IMR-90 (cell line): Measurements from ENCODE around the gene DNAJC6. TPM values are rescaled to one million over a fixed set of nuclear protein-coding genes. Genes with fewer than 3 reads are reported as not detected.

ENCODE experiments used
- ATAC-seq: fragments of 200-7000 bp; cut with Tn5 transposase; 2 replicates; pipeline ENCODE4 v1.9.1; 2020; ENCODE audit warnings: low read depth, mild to moderate bottlenecking, moderate library complexity
- BruUV-seq: library from RNA; stranded (reverse); fragments of 400-500 nt; replicated peaks from 2 replicates; lab custom pipeline; 2021; lab: Mats Ljungman, UMichigan
- CTCF ChIA-PET: fragments of 300-600 bp; formaldehyde crosslinking; extraction: SDS; loops from one replicate; lab custom pipeline; 2021; ENCODE audit warnings: antibody characterized with exemption; lab: Yijun Ruan, JAX
- POLR2A ChIA-PET: fragments of 300-600 bp; sonication (Branson Sonifier 250); formaldehyde crosslinking; loops from one replicate; lab custom pipeline; 2022; ENCODE audit warnings: antibody characterized with exemption; ENCODE audit not compliant: unreplicated experiment; lab: Charles Lee
- DNase-seq: peaks from one replicate; pipeline ENCODE4 v3.0.0; 2013
- H2AFZ ChIP-seq: replicated peaks from 2 replicates; pipeline ENCODE3; 2013; ENCODE audit warnings: low read length, mild to moderate bottlenecking; ENCODE audit not compliant: poor library complexity
- H2AK5ac ChIP-seq: 2 replicates; pipeline ENCODE4 v1.6.1; 2013; ENCODE audit warnings: low read depth, low read length, inconsistent platforms
- H2AK9ac ChIP-seq: replicated peaks from 2 replicates; pipeline ENCODE3; 2013; ENCODE audit warnings: mild to moderate bottlenecking, low read depth, low read length, moderate library complexity; ENCODE audit not compliant: poor library complexity
- H2BK120ac ChIP-seq: 2 replicates; pipeline ENCODE4 v1.6.1; 2013; ENCODE audit warnings: low read depth, low read length, inconsistent platforms
- H2BK15ac ChIP-seq: 3 replicates; pipeline ENCODE4 v1.6.1; 2013; ENCODE audit warnings: low read depth, low read length, inconsistent platforms
- H2BK20ac ChIP-seq: 2 replicates; pipeline ENCODE4 v1.6.1; 2013; ENCODE audit warnings: low read depth, mild to moderate bottlenecking, inconsistent platforms, low read length, moderate library complexity
- H2BK5ac ChIP-seq: 2 replicates; pipeline ENCODE4 v1.6.1; 2013; ENCODE audit warnings: mild to moderate bottlenecking, low read depth, low read length, inconsistent platforms; ENCODE audit not compliant: poor library complexity, severe bottlenecking
- H3K14ac ChIP-seq: replicated peaks from 2 replicates; pipeline ENCODE4 v1.6.1; 2013; ENCODE audit warnings: low read depth, low read length, inconsistent platforms
- H3K18ac ChIP-seq: 2 replicates; pipeline ENCODE4 v1.6.1; 2013; ENCODE audit warnings: low read depth, low read length, control low read depth
- H3K23ac ChIP-seq: 2 replicates; pipeline ENCODE4 v1.6.1; 2013; ENCODE audit warnings: low read depth, low read length, inconsistent platforms
- H3K27ac ChIP-seq: 2 replicates; pipeline ENCODE4 v1.5.1; 2013; ENCODE audit warnings: mild to moderate bottlenecking, control low read depth, low read length; ENCODE audit not compliant: insufficient read depth
- H3K27me3 ChIP-seq: 2 replicates; pipeline ENCODE4 v1.6.1; 2013; ENCODE audit warnings: low read length; ENCODE audit not compliant: control insufficient read depth, insufficient read depth
- H3K36me3 ChIP-seq: 2 replicates; pipeline ENCODE4 v1.6.1; 2013; ENCODE audit warnings: low read length, mixed read lengths; ENCODE audit not compliant: control insufficient read depth, insufficient read depth
- H3K4ac ChIP-seq: 2 replicates; pipeline ENCODE4 v1.6.1; 2013; ENCODE audit warnings: low read depth, low read length, inconsistent platforms
- H3K4me1 ChIP-seq: 2 replicates; pipeline ENCODE4 v1.6.1; 2013; ENCODE audit warnings: low read length, mixed read lengths; ENCODE audit not compliant: control insufficient read depth, insufficient read depth
- H3K4me2 ChIP-seq: 2 replicates; pipeline ENCODE4 v1.6.1; 2013; ENCODE audit warnings: low read depth, mild to moderate bottlenecking, control low read depth, low read length, moderate library complexity
- H3K4me3 ChIP-seq: 2 replicates; pipeline ENCODE4 v1.5.1; 2013; ENCODE audit warnings: low read depth, mild to moderate bottlenecking, control low read depth, low read length, moderate library complexity; ENCODE audit not compliant: insufficient read depth
- H3K56ac ChIP-seq: 2 replicates; pipeline ENCODE4 v1.6.1; 2013; ENCODE audit warnings: low read length, inconsistent platforms; ENCODE audit not compliant: insufficient read depth; ENCODE audit errors: extremely low read depth
- H3K79me1 ChIP-seq, 2 experiments: 2 replicates each; pipeline ENCODE4 v1.6.1; 2013; ENCODE audit warnings: low read length in 2 of 2, inconsistent platforms in 1 of 2, low read depth in 1 of 2
- H3K9ac ChIP-seq: 2 replicates; pipeline ENCODE4 v1.6.1; 2013; ENCODE audit warnings: low read depth, low read length, control low read depth
- H3K9me1 ChIP-seq: 2 replicates; pipeline ENCODE4 v1.6.1; 2013; ENCODE audit warnings: low read length, inconsistent platforms; ENCODE audit not compliant: insufficient read depth
- H3K9me3 ChIP-seq: 2 replicates; pipeline ENCODE4 v1.6.1; 2013; ENCODE audit warnings: low read length; ENCODE audit not compliant: control insufficient read depth, insufficient read depth
- H4K20me1 ChIP-seq: 2 replicates; pipeline ENCODE4 v1.6.1; 2013; ENCODE audit warnings: low read length, inconsistent platforms; ENCODE audit not compliant: insufficient read depth
- H4K5ac ChIP-seq: 2 replicates; pipeline ENCODE4 v1.6.1; 2013; ENCODE audit warnings: mild to moderate bottlenecking, low read depth, low read length, control low read depth
- H4K8ac ChIP-seq, 2 experiments: 2 replicates each; pipeline ENCODE4 v1.6.1; 2013; ENCODE audit warnings: low read depth in 2 of 2, low read length in 2 of 2, control low read depth in 1 of 2, inconsistent platforms in 1 of 2
- H4K91ac ChIP-seq: 2 replicates; pipeline ENCODE4 v1.6.1; 2013; ENCODE audit warnings: low read depth, low read length, inconsistent platforms; ENCODE audit not compliant: insufficient read depth
- CEBPB ChIP-seq: IDR thresholded peaks from 2 replicates; pipeline ENCODE4 v1.6.1; 2012; ENCODE audit warnings: low read depth, low read length, improper control_type of control experiment
- CTCF ChIP-seq: conservative IDR thresholded peaks from 2 replicates; pipeline ENCODE4 v1.5.1; 2012; ENCODE audit warnings: mild to moderate bottlenecking, low read depth, low read length, improper control_type of control experiment
- RAD21 ChIP-seq: IDR thresholded peaks from 2 replicates; pipeline ENCODE4 v1.6.1; 2012; ENCODE audit warnings: low read length, improper control_type of control experiment
- SMC3 ChIP-seq: fragments of 150-350 bp; IDR thresholded peaks from 2 replicates; pipeline ENCODE4 v1.6.1; 2016; ENCODE audit warnings: low read depth, mild to moderate bottlenecking, antibody characterized with exemption, low read length, moderate library complexity
- WGBS, 2 experiments: methylation state at CpG; one replicate each; pipeline versions ENCODE4 v1.1.5 to v1.1.7; 2013; ENCODE audit warnings: missing lambda C conversion rate in 2 of 2; ENCODE audit not compliant: insufficient read length in 1 of 2; ENCODE audit errors: extremely low coverage in 2 of 2; 5-methylcytosine and 5-hydroxymethylcytosine counted together
- dilution Hi-C: fragments of 300-500 bp; cut with HindIII; formaldehyde crosslinking; loops from one replicate; pipeline ENCODE4 v1.14.3; 2018; ENCODE audit warnings: low sequenced_read_pairs; ENCODE audit not compliant: unreplicated experiment
- in situ Hi-C: fragments of 300-500 bp; cut with MboI; formaldehyde crosslinking; loops from 3 replicates; pipeline ENCODE4 v1.14.3; 2019; ENCODE audit warnings: low sequenced_read_pairs, inconsistent platforms, mixed read lengths
- intact Hi-C: fragments of 100-400 bp; cut with micrococcal nuclease; formaldehyde crosslinking; loops from 2 replicates; pipeline ENCODE4 v1.10.0; 2022
- polyA plus RNA-seq, 3 experiments: library from polyadenylated mRNA; depleted of rRNA; stranded (reverse); fragments of >200 nt; gene quantifications; 2 replicates each; pipeline ENCODE4 v1.2.3, GENCODE V29; 2012; ENCODE audit warnings: low replicate concordance in 1 of 3
- total RNA-seq: library from RNA; depleted of rRNA; stranded (reverse); fragments of >200 nt; gene quantifications from 2 replicates; pipeline ENCODE4 v1.2.3, GENCODE V29; 2012

Gene DNAJC6
- total and polyA plus RNA-seq, 2 of the 4 experiments (the other 2 are of a cell fraction) = 0.05 to 0.18 TPM

DNA sequence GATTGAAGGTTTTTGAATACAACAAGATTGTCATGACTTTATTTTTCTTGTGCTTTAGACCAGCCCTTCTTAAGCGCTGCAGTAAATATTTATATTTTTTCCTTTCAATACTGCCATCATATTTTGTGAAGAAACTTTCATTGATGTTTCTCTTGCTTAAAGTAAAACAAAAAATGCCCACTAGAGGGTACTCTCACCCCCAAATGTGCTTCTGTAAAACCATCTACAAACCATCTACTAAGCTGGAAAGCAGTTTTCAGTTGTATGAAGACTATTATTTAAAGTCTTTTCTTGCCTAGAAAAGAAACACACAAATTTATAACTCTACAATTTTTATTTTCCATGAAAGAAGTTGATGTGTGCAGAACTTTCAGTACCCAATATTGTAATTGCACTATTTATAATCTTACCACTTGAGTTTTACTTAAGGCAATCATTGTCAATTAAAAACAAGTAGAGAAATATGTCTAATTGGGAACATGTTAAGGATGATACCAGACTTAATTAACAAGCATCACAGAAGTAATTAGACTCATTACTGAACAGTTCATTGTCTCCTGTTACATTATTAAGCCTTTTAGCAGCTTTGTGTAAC is 121.9 kb downstream of the DNAJC6 start:
- no CpG with 5 or more reads among the region's 1 CpG for WGBS, 2 experiments
- no peak overlapping the region for H3K4me2 ChIP-seq

More for the DNA sequence above, 121.9 kb downstream of the DNAJC6 start:
- Histone ChIP-seq H2AK9ac (no peak overlapping the region), H2AK5ac (no peak overlapping the region), H3K18ac (no peak overlapping the region), H3K56ac (no peak overlapping the region), H3K9me3 (no peaks in the 10 kb centered on the region), H3K79me1 (peaks cover 30 to 47% of the 10 kb centered on the region in 2 experiments), H4K91ac (no peak overlapping the region), H3K23ac (no peak overlapping the region), H3K27me3 (no peaks in the 10 kb centered on the region), H2BK20ac (no peak overlapping the region), H2BK15ac (no peak overlapping the region), H3K27ac (no peak overlapping the region), H3K9ac (no peak overlapping the region), H3K14ac (no peak overlapping the region), H3K9me1 (peaks cover under 1% of the 10 kb centered on the region; the same call in 1 of the 2 replicates), H2AFZ (no peak overlapping the region), H3K4me3 (no peak overlapping the region), H4K5ac (no peak overlapping the region), H2BK120ac (no peak overlapping the region), H3K4ac (no peak overlapping the region), H2BK5ac (no peak overlapping the region), H3K4me1 (peaks cover 2% of the 10 kb centered on the region; the same call in 1 of the 2 replicates), H3K36me3 (peaks cover 29% of the 10 kb centered on the region), H4K20me1 (no peaks in the 10 kb centered on the region; the same call in 1 of the 2 replicates), H4K8ac (no peak overlapping the region)
- dilution Hi-C loops (no loop called here), in situ Hi-C loops (loop anchor here (5.0 kb wide), 1 partner anchor 256 kb away; no protein-coding TSS in a partner anchor), intact Hi-C loops (loop anchor here (1.0 to 5.0 kb wide), 7 partner anchors 150 to 1016 kb away; no protein-coding TSS in a partner anchor)
- DNase-seq (peak; percentile 55), ATAC-seq (peak; percentile 53)
- ChIA-PET POLR2A (interaction anchor here (0.7 kb wide), 1 partner anchor 11 kb away, joined by 3 read pairs; no protein-coding TSS in a partner anchor), CTCF (interaction anchor here (0.6 to 1.4 kb wide), 7 partner anchors 10 to 698 kb away, joined by 3 read pairs; partner anchors contain the start of genes LEPR and LEPROT)
- BruUV-seq = no TSS peak
- TF ChIP-seq CTCF (peak; percentile 59), RAD21 (peak; percentile 62), SMC3 (peak; percentile 68), CEBPB (no peak)
